Omental fat pad (tissue), 4 donors: Measurements from ENCODE around the gene KIAA0513. TPM values are rescaled to one million over a fixed set of nuclear protein-coding genes. Genes with fewer than 3 reads are reported as not detected.

Experiments
- ATAC-seq: fragments of 150-250 bp; one replicate; pipeline ENCODE4 v1.9.1; 2016; ENCODE audit warnings: mild to moderate bottlenecking, moderate library complexity; ENCODE audit not compliant: low FRiP score
- DNase-seq: peaks from one replicate; pipeline ENCODE4 v3.0.0-alpha.2; 2019; ENCODE audit warnings: low spot score
- CTCF ChIP-seq, 3 donors: fragments of 450-650 bp; IDR thresholded peaks; one replicate each; pipeline ENCODE4 v1.5.1; 2016 to 2017; ENCODE audit warnings: antibody characterized with exemption in 3 of 3, mild to moderate bottlenecking in 3 of 3, moderate library complexity in 2 of 3
- total RNA-seq, 4 donors: library from RNA; depleted of rRNA; stranded (reverse); fragments of >200 nt; gene quantifications; one replicate each; pipeline ENCODE4 v1.1.0, GENCODE V29; 2016

The KIAA0513 gene
- total RNA-seq, 4 donors from 2014 or later, result 9.1 to 13.2 (median 11.2) TPM

GRCh38 chr16:85042606-85043005, 15.0 kb downstream of the KIAA0513 start:
- DNase-seq (no peak), ATAC-seq (no peak)
- TF ChIP-seq CTCF (IDR thresholded peaks at IDR 0.05), result no peak

DNA sequence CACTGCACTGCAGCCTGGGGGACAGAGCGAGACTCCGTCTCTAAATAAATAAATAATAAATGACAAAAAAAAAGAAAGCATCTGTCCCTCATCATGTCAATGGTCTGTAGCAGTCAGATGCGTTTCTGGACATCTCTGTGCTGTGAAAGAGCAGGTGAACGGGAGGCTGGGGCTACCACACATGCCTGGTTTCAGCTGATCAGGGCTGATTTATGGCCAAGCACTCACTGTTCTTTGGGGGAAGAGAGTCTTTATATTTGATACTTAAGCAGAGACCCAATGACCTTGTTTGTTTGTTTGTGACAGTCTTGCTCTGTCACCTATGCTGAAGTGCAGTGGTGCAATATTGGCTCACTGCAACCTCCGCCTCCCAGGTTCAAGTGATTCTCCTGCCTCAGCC, 17.5 kb downstream of the KIAA0513 start:
- no peak for TF ChIP-seq CTCF (IDR thresholded peaks at IDR 0.05)
- DNase-seq, result no peak
- ATAC-seq, result no peak

- no peak for DNase-seq
- ATAC-seq, result no peak
- TF ChIP-seq CTCF (IDR thresholded peaks at IDR 0.05), result no peak
Observed at GRCh38 chr16:85045641-85046471, 18.3 kb downstream of the KIAA0513 start.

- no peak for ATAC-seq
- no peak for TF ChIP-seq CTCF (IDR thresholded peaks at IDR 0.05)
- no peak for DNase-seq
Observed at GRCh38 chr16:85046472-85046916, 18.9 kb downstream of the KIAA0513 start.

DNA sequence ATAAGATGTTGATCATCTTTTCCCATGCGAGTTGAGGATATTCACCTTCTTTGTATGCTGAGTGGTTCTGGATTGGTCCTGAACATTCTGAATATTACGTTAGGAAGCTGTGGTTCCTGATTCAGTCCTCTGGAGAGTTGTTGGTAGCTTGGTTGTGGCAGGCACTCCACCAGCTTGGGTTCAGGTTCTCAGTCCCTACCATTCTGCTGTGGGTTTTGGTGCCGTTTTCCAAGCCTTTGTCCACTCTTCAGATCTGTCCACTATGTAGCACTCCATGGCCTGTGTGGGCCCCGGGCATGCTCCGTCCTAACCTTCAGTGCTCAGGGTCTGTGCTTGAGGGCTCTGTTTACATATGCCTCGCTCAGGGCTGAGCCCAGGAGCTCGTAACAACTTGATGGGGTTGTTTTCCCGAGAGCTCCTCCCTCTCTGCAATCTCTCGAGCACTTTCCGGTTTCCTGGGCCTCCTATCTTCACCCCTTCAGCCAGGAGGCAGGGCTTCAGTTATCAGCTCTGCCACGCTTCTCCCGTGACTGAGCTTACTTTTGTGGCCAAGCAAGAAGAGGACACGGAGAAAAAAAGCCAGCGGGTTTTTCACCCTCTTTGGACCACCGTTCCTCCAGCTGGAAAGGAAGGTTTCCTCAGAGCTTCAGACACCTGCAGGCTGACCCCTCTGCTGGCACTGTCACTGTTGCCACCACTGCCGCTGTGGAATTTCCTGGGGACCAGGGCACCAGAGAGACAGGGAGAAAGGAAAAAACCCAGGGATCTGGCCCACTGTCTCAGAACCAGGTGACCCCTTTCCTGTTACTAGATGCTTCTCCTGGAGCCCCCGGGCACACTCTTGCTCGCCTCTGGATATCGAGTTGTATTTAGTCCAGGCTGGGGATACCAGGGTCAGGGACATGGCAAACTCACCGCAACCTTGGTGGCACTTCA, 19.6 kb downstream of the KIAA0513 start:
- no peak for ATAC-seq
- DNase-seq, result no peak
- no peak for TF ChIP-seq CTCF (IDR thresholded peaks at IDR 0.05)

GRCh38 chr16:85047867-85048455, 20.4 kb downstream of the KIAA0513 start:
- DNase-seq (no peak), ATAC-seq (no peak)
- no peak for TF ChIP-seq CTCF (IDR thresholded peaks at IDR 0.05)
